PFSK-1 (cell line): Measurements from ENCODE around the gene ARHGEF4.

Experiments used
- POLR2AphosphoS5 ChIP-seq: IDR thresholded peaks from 2 replicates; pipeline ENCODE4 v1.6.1; 2012; ENCODE audit warnings: low read depth, mild to moderate bottlenecking, control low read depth, low read length, moderate library complexity
- REST ChIP-seq, 2 experiments: IDR thresholded peaks; 2 replicates each; pipeline versions ENCODE4 v1.6.1 to v1.8.0; 2011 to 2012; ENCODE audit warnings: low read depth in 2 of 2, low read length in 2 of 2, control low read depth in 1 of 2, inconsistent platforms in 1 of 2, mild to moderate bottlenecking in 1 of 2, moderate library complexity in 1 of 2; ENCODE audit not compliant: insufficient read depth in 1 of 2
- SIN3A ChIP-seq: IDR thresholded peaks from 2 replicates; pipeline ENCODE4 v1.6.1; 2012; ENCODE audit warnings: mild to moderate bottlenecking, low read length, moderate library complexity, borderline replicate concordance; ENCODE audit not compliant: insufficient read depth

GRCh38 chr2:131035826-131036231 is 199.1 kb downstream of the ARHGEF4 start:
- TF ChIP-seq SIN3A (no peak), POLR2AphosphoS5 (no peak), REST (IDR thresholded peaks at IDR 0.05; ENCODE audit: insufficient read depth in 1 of 2, low read depth in 2 of 2, low read length in 2 of 2) (no peak)
